Keratinocyte (primary cell): ENCODE measurements around the gene DMRT2. TPM values are rescaled to one million over a fixed set of nuclear protein-coding genes. Genes with fewer than 3 reads are reported as not detected.
A peak's percentile ranks its signal among the peaks of the same experiment; 100 is the strongest.

Source experiments
- DNase-seq: peaks from one replicate; pipeline ENCODE4 v3.0.0-alpha.2; 2011; ENCODE audit warnings: low read depth, missing footprints, low spot score
- FAIRE-seq: peaks from 2 replicates; lab custom pipeline; 2011; peaks lifted over from hg19 to GRCh38; lab: Jason Lieb, UNC
- H2AFZ ChIP-seq: 2 replicates; pipeline ENCODE4 v1.6.0; 2012; ENCODE audit warnings: low read length, control low read depth, inconsistent platforms; ENCODE audit not compliant: control insufficient read depth
- H3K27ac ChIP-seq: 2 replicates; pipeline ENCODE4 v1.5.1; 2011; ENCODE audit warnings: low read length; ENCODE audit not compliant: control insufficient read depth, insufficient read depth
- H3K27me3 ChIP-seq: 3 replicates; pipeline ENCODE4 v1.6.0; 2011; ENCODE audit warnings: low read length; ENCODE audit not compliant: control insufficient read depth, insufficient read depth; ENCODE audit errors: extremely low read depth
- H3K36me3 ChIP-seq, 2 experiments: 2 replicates in 1 of 2; 3 replicates in 1 of 2; pipeline ENCODE4 v1.5.1; 2011; ENCODE audit warnings: low read length in 2 of 2, mild to moderate bottlenecking in 1 of 2; ENCODE audit not compliant: control insufficient read depth in 2 of 2, insufficient read depth in 2 of 2; ENCODE audit errors: extremely low read depth in 1 of 2
- H3K4me1 ChIP-seq: 3 replicates; pipeline ENCODE4 v1.5.1; 2011; ENCODE audit warnings: low read length; ENCODE audit not compliant: control insufficient read depth, insufficient read depth; ENCODE audit errors: extremely low read depth
- H3K4me2 ChIP-seq: 3 replicates; pipeline ENCODE4 v1.6.0; 2011; ENCODE audit warnings: low read depth, low read length; ENCODE audit not compliant: control insufficient read depth, insufficient read depth; ENCODE audit errors: extremely low read depth
- H3K4me3 ChIP-seq, 3 experiments: fragments of 200-600 bp in 1 of 3; sonication (generic) in 1 of 3; 2 replicates in 2 of 3; 3 replicates in 1 of 3; pipeline ENCODE4 v1.5.1; 2011 to 2016; ENCODE audit warnings: low read length in 3 of 3, mild to moderate bottlenecking in 3 of 3, control low read depth in 2 of 3, inconsistent platforms in 1 of 3, low read depth in 1 of 3, mixed read lengths in 1 of 3, mixed run types in 1 of 3, moderate library complexity in 1 of 3; ENCODE audit not compliant: control insufficient read depth in 2 of 3, insufficient read depth in 2 of 3; ENCODE audit errors: extremely low read depth in 1 of 3
- H3K79me2 ChIP-seq: 2 replicates; pipeline ENCODE4 v1.6.0; 2012; ENCODE audit warnings: low read length; ENCODE audit not compliant: control insufficient read depth, insufficient read depth
- H3K9ac ChIP-seq: 3 replicates; pipeline ENCODE4 v1.6.0; 2011; ENCODE audit warnings: low read length; ENCODE audit not compliant: control insufficient read depth, insufficient read depth; ENCODE audit errors: extremely low read depth
- H3K9me1 ChIP-seq: 3 replicates; pipeline ENCODE4 v1.6.0; 2011; ENCODE audit warnings: low read length; ENCODE audit not compliant: control insufficient read depth, insufficient read depth; ENCODE audit errors: extremely low read depth
- H3K9me3 ChIP-seq: 2 replicates; pipeline ENCODE4 v1.5.1; 2012; ENCODE audit warnings: low read depth, low read length; ENCODE audit not compliant: control insufficient read depth
- H4K20me1 ChIP-seq: 3 replicates; pipeline ENCODE4 v1.6.0; 2011; ENCODE audit warnings: low read length; ENCODE audit not compliant: control insufficient read depth, insufficient read depth; ENCODE audit errors: extremely low read depth
- CTCF ChIP-seq, 3 experiments: IDR thresholded peaks in 1 of 3; conservative IDR thresholded peaks in 1 of 3; optimal IDR thresholded peaks in 1 of 3; 2 replicates in 2 of 3; 3 replicates in 1 of 3; pipeline versions ENCODE3 to v1.5.1; 2011; ENCODE audit warnings: low read length in 3 of 3, mild to moderate bottlenecking in 3 of 3, moderate library complexity in 2 of 3, control low read depth in 1 of 3, inconsistent platforms in 1 of 3; ENCODE audit not compliant: insufficient read depth in 2 of 3; ENCODE audit errors: extremely low read depth in 1 of 3
- EZH2 ChIP-seq: IDR thresholded peaks from one replicate; pipeline ENCODE4 v1.6.1; 2012; ENCODE audit warnings: inconsistent platforms, mild to moderate bottlenecking, low read length, moderate library complexity
- dilution Hi-C: fragments of 300-500 bp; cut with MboI; formaldehyde crosslinking; loops from one replicate; pipeline ENCODE4 v1.7.0; 2020; ENCODE audit warnings: low sequenced_read_pairs; ENCODE audit not compliant: extremely low pct_ligation_motif_present
- polyA plus RNA-seq, 5 experiments: library from polyadenylated mRNA; depleted of rRNA in 3 of 5; stranded (reverse) in 3 of 5; stranded (forward) in 1 of 5; unstranded in 1 of 5; fragments of >200 nt; gene quantifications; 1 replicate in 1 of 5; 2 replicates in 3 of 5; 3 replicates in 1 of 5; pipeline versions ENCODE4 v1.2.1 to v1.2.3, GENCODE V29; 2011 to 2012; ENCODE audit warnings: missing spikeins in 2 of 5, low read depth in 1 of 5, low replicate concordance in 1 of 5

DMRT2 gene
- polyA plus RNA-seq, 1 donor (not counting 4 experiments of a cell fraction or from before 2014, with no cell fraction given): not detected

- Histone ChIP-seq H3K9ac (no peak overlapping the region), H3K9me3 (peaks cover 7% of the 10 kb centered on the region), H2AFZ (no peak overlapping the region), H3K4me3 (no peak overlapping the region), H3K27me3 (peaks cover 81% of the 10 kb centered on the region), H3K4me1 (peaks cover 4% of the 10 kb centered on the region), H3K79me2 (no peaks in the 10 kb centered on the region), H3K9me1 (no peaks in the 10 kb centered on the region), H4K20me1 (no peaks in the 10 kb centered on the region), H3K36me3 (no peaks in the 10 kb centered on the region), H3K27ac (no peak overlapping the region), H3K4me2 (no peak overlapping the region)
- dilution Hi-C loops: no loop called here
- TF ChIP-seq EZH2 (no peak), CTCF (optimal IDR thresholded peaks at IDR 0.05 in 1 of 3, IDR thresholded peaks at IDR 0.05 in 1 of 3, conservative IDR thresholded peaks at IDR 0.05 in 1 of 3; ENCODE audit: extremely low read depth in 1 of 3, insufficient read depth in 2 of 3, low read length in 3 of 3) (no peak)
- FAIRE-seq (no peak), DNase-seq (no peak)
Measured at GRCh38 chr9:1044643-1045042, 5.5 kb upstream of the DMRT2 start.

GRCh38 chr9:1046639-1047572 is 3.3 kb upstream of the DMRT2 start:
- peaks cover 7% of the 10 kb centered on the region for H3K4me1 ChIP-seq
- H3K9me1 ChIP-seq: no peaks in the 10 kb centered on the region

More at GRCh38 chr9:1046639-1047572, 3.3 kb upstream of the DMRT2 start:
- Histone ChIP-seq H3K36me3 (no peaks in the 10 kb centered on the region), H3K9me3 (peaks cover 7% of the 10 kb centered on the region), H3K9ac (no peak overlapping the region), H3K79me2 (no peaks in the 10 kb centered on the region), H4K20me1 (no peaks in the 10 kb centered on the region), H2AFZ (no peak overlapping the region), H3K4me3 (peak overlapping the region in 1 of 3 experiments; percentile 69), H3K27ac (no peak overlapping the region), H3K27me3 (peaks cover 97% of the 10 kb centered on the region), H3K4me2 (peak overlapping the region; percentile 79)
- peak; percentile 58 for TF ChIP-seq EZH2
- no peak for TF ChIP-seq CTCF (optimal IDR thresholded peaks at IDR 0.05 in 1 of 3, IDR thresholded peaks at IDR 0.05 in 1 of 3, conservative IDR thresholded peaks at IDR 0.05 in 1 of 3; ENCODE audit: extremely low read depth in 1 of 3, insufficient read depth in 2 of 3, low read length in 3 of 3)
- FAIRE-seq (no peak), DNase-seq (no peak)
- dilution Hi-C loops: no loop called here
